Measurements from ENCODE around the gene RBBP4. TPM values are rescaled to one million over a fixed set of nuclear protein-coding genes. Genes with fewer than 3 reads are reported as not detected.

The RBBP4 gene
- total RNA-seq, 1 donor from 2014 or later, result 175 TPM

DNA sequence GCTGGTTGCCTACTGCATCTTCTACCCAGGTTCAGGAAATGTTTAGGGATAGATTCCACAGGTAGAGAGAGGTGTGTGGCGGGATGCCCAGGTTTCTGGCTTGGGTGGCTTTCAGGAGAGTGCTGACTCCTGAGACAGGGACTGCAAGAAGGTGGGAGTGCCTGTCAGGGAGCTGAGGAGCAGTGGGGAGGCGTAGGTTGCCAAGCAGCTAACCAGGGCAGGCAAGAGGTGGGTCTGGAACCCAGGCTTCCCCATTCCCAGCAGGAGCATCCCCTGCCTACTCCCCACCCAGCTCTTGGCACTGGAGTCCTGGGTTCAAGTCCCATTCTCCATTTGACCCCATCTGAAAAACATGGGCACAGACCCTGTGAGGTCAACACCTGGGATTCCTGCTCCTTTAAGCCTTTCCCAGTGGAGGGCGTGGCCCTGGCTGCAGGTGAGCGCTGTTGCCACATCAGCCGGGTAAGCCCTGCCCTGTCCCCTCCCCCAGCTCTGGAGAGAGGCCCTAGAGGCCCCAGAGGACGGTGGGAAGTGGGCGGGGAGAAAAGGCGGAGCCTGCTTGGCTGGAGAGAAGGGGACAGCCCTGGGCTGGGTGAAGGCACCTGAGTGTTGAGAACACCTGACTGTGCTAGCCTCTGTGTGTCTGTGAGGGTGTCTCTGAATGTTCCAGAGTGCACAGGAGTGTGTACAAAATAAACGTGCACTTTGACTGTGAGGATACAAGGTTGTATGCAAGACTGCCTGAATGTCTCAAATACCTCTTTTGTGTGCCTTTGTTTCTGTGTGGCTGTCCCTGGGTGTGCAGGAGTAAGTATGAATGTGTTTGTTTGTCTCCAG is 65.5 kb downstream of the RBBP4 start:
- TF ChIP-seq, protein P1, sequence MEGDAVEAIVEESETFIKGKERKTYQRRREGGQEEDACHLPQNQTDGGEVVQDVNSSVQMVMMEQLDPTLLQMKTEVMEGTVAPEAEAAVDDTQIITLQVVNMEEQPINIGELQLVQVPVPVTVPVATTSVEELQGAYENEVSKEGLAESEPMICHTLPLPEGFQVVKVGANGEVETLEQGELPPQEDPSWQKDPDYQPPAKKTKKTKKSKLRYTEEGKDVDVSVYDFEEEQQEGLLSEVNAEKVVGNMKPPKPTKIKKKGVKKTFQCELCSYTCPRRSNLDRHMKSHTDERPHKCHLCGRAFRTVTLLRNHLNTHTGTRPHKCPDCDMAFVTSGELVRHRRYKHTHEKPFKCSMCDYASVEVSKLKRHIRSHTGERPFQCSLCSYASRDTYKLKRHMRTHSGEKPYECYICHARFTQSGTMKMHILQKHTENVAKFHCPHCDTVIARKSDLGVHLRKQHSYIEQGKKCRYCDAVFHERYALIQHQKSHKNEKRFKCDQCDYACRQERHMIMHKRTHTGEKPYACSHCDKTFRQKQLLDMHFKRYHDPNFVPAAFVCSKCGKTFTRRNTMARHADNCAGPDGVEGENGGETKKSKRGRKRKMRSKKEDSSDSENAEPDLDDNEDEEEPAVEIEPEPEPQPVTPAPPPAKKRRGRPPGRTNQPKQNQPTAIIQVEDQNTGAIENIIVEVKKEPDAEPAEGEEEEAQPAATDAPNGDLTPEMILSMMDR (conservative IDR thresholded peaks at IDR 0.05; ENCODE audit: low read depth, low read length), result no peak
- DNase-seq (ENCODE audit: low read depth), result no peak
- H3K4me3 ChIP-seq (ENCODE audit: low read depth, low read length), result peak overlapping the region; percentile 23

DNA sequence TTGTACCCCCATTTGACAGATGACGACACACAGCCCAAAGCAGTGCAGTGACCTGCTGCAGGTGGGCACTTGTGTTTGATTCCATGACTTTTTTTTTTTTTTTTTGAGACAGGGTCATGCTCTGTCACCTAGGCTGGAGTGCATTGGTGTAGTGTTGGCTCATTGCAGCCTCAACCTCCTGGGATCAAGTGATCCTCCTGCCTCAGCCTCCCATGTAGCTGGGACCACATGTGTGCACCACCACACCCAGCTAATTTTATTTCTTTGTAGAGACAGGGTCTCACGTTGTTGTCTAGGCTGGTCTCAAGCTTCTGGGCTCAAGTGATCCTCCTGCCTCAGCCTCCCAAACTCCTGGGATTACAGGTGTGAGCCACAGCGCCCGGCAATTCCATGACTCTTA is 66.5 kb downstream of the RBBP4 start:
- H3K4me3 ChIP-seq (ENCODE audit: low read depth, low read length), result no peak overlapping the region
- TF ChIP-seq, protein P1 (conservative IDR thresholded peaks at IDR 0.05; ENCODE audit: low read depth, low read length), result no peak

GRCh38 chr1:32718036-32718435 is 67.0 kb downstream of the RBBP4 start:
- no peak overlapping the region for H3K4me3 ChIP-seq (ENCODE audit: low read depth, low read length)
- DNase-seq (ENCODE audit: low read depth), result no peak

More for the DNA sequence above, 66.5 kb downstream of the RBBP4 start:
- DNase-seq (ENCODE audit: low read depth), result no peak

DNA sequence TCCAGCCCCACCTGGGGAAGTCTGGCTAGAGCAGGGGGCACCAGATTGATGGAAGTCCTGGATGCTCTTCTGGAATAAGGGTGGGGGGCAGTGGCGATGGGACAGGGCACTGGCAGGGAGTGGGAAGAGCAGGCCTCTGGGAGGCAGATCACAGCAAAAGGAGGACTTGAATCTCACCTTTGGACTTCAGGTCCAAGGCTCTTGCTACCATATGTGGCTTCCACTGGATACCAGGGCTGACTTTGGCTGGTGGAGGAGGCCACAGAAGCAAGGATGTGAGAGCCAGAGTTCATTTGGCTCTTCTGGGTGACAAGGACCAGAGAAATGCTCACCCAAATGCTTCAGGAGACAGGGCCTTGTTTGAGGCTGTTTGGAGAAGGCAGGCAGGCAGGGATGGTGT is 67.5 kb downstream of the RBBP4 start:
- TF ChIP-seq, protein P1 (conservative IDR thresholded peaks at IDR 0.05; ENCODE audit: low read depth, low read length), result no peak
- no peak for DNase-seq (ENCODE audit: low read depth)
- no peak overlapping the region for H3K4me3 ChIP-seq (ENCODE audit: low read depth, low read length)

More at GRCh38 chr1:32718036-32718435, 67.0 kb downstream of the RBBP4 start:
- TF ChIP-seq, protein P1 (conservative IDR thresholded peaks at IDR 0.05; ENCODE audit: low read depth, low read length), result no peak

- H3K4me3 ChIP-seq (ENCODE audit: low read depth, low read length), result no peak overlapping the region
- TF ChIP-seq, protein P1 (conservative IDR thresholded peaks at IDR 0.05; ENCODE audit: low read depth, low read length), result no peak
- no peak for DNase-seq (ENCODE audit: low read depth)
Observed at GRCh38 chr1:32719681-32720275, 68.8 kb downstream of the RBBP4 start.

DNA sequence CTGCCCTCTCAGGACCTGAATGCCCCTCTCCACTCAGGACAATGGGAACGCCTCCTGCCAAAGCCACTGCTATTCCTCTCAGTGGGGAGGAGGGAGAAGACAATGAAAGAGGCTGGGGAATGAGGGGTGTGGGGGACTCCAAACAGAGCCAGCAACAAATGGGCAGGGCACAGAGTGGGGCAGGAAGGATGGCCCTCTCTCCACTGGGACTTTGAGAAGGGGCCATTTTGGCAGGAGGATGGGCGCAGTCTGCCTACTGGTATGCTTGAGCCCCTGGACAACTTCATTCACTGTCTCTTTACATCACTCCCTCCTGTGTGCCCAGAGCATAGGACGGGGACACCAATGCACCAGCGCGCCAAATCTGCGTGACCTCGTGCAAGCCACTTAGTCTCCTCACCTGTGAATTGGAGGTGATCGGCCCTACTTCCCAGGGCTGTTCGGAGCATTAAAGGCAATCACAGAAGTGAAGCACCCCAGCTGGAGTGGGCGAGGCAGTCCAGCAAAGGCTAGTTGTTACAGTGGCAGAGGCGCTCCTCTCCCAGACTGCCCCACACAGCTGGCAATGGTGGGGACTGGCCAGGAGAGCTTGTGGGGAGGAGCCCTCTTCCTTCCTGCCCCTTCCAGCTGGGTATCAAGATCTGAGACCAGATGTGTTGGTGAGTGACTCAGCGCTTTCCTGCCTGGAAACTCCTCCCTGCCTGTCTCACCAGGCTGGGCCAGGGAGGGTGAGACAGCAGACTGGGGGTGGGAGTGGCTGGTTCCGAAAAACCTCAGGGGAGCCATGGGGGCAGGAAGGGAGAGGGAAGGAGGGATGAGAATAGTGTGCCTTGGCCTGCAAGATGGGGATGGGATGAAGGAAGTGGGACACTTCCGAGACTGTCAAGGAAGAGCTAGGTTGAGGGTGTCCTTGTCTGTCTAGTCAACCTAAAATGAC is 73.9 kb downstream of the RBBP4 start:
- DNase-seq (ENCODE audit: low read depth), result no peak
- TF ChIP-seq, protein P1 (conservative IDR thresholded peaks at IDR 0.05; ENCODE audit: low read depth, low read length), result no peak
- H3K4me3 ChIP-seq (ENCODE audit: low read depth, low read length), result no peak overlapping the region

Data from epithelial cell of proximal tubule (primary cell).